Measurements from ENCODE around the gene CERS5.
A peak's percentile ranks its signal among the peaks of the same experiment; 100 is the strongest.
"Not testable (repeated sequence)": the region's sequence is repeated elsewhere in the genome, so short reads cannot be mapped to it uniquely, and the experiment has no call there.

The CERS5 gene

DNA sequence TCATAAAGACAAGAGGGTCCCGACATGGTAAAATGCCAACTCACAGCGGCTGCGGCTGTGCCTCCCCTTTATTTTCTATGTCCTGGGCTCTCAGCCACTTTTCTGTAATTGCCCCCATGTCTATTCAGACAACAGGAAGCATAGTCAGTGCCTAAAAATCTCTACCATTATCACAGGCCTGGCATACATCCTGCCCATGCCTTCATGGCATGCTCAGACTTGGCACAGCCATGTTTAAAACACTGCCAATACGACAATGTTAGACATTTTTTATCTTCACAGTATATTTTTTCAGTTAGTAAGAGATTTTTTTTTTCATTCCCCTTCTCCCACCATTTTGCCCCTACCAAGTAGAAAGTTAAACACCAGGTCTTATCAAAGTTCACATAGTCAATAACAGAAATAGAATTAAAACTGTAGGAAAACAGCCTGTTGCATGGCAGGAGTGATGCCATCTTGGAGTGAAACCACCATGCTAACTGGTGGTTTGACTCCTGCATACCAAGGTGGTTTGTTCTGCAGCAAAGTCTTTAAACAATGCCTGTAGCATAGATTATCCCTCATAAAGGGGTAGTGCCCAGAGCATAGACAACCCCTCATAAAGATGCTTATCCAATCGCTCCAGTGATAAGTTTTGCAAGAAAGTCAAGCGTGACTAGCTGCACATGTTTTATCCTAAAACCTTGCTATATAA, 18.9 kb upstream of the CERS5 start:
- no peak for DNase-seq

GRCh38 chr12:50185301-50185895, 18.2 kb upstream of the CERS5 start:
- DNase-seq: no peak

GRCh38 chr12:50184261-50184660, 17.1 kb upstream of the CERS5 start:
- DNase-seq: no peak

DNA sequence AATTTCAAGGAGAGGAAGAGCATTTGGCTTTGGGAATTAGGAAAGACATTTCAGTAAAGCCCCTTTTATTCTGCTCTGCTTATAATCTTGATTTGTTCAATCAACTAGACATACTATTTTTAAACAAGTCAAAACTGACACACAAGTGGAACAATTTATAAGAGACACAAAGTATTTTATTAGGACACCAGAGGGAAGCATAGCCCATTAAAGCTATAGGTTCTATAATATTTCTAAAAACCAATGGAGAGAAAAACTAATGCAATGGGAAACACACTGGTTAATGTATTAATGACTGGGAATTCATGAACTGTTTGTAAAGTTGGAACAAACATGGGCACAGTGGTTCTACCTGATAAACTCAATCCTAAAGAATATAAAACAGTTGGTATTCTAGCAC, 15.3 kb upstream of the CERS5 start:
- no peak for DNase-seq

DNA sequence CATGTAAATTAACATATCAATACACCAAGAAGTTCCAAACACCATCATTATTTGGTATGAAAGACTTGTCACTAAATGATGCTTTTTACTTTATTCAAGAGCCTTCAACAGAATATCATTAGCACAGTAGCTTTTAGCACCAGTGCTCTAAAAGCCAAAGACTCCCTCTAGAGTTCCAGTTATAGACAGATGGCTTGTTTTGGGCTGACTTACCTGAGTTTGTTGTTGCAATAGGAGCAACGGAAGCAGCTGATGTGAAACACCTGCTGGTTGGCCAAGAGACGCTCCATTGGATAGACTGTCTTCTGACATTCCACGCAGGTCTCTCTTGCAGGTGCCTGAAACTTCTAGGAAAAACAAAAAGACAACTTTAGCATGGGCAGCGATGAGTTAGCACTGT, 14.5 kb upstream of the CERS5 start:
- no peak for DNase-seq

- no peak for DNase-seq
These were observed 8.5 kb upstream of the CERS5 start for GRCh38 chr12:50175716-50176026.

DNA sequence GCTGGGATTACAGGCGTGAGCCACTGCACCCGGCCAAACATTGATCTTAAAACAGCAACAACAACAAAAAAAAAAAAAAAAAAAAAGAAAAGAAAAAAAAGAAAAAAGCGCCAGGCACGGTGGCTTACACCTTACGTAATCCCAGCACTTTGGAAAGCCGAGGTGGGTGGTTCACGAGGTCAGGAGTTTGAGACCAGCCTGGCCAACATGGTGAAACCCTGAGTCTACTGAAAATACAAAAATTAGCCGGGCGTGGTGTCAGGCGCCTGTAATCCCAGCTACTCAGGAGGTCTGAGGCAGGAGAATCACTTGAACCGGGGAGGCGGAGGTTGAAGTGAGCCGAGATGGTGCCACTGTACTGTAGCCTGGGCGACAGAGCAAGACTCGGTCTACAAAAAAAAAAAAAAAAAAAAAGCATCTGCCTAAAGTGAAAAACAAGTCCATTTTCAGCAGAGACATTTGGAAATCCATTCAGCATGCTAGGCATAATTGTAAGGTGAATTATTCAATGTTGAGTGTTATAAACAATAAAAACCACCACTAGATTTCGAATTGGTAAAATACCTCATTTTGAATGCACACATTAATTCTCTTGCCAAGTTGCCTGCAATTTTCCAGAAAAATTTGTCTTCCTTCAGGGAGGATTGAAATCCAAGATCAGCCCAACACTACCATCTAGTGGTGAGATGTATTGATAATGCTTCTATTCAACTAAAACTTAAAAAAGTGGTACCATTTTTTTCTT, 8.0 kb upstream of the CERS5 start:
- peak; percentile 45 for DNase-seq

DNA sequence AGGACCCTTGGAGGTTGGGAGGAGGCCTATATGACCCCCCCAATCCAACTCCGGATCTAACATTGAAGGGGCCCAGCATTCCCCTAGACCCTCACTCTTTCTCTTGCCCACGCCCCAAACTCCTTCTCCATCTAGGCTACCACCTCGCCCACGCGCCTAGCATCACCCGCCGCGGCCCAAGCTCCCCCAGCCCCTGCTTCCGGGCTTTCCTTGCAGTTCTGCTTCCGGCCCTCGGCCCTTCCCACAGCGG, 445 bp downstream of the CERS5 start:
- DNase-seq: peak; percentile 28

- DNase-seq: no peak
These were observed 2.2 kb downstream of the CERS5 start for GRCh38 chr12:50164963-50165362.

DNA sequence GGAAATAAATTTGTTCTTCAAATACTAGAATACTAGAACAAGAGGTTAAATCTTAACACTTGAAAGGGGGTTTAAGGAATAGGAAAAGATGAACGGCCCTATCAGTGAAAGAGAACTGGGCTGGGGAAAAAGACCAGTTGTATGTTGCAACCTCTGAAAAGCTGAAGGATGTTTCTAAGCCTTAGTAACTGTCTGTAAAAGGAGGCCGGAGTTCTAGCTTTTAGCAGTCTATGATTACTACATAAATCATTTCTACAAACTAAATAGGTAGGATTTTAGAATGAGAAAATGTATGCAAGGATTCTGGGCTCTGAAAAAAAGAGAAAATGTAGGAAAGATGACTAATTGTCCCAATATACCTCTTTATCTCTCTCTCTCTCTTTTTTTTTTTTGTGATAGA, 4.9 kb downstream of the CERS5 start:
- peak; percentile 60 for DNase-seq

DNA sequence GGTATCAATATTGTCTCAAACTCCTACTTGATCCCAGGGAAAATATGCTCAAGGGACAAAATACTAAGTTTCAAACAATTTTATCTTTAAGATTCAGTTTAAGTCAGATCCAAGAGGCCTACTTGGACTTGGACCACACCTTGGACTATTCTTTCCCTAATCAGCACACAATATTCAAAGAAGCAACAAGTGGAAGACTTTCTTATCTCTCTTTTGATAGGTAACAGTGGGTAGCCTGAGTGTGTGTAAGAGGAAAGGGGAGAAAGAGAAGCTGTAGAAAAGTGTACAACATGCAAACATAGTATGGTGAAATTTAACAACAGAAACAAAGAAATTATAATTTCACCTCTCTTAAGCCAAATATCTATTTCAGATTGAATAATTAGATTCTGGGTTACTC, 6.5 kb downstream of the CERS5 start:
- DNase-seq: no peak

DNA sequence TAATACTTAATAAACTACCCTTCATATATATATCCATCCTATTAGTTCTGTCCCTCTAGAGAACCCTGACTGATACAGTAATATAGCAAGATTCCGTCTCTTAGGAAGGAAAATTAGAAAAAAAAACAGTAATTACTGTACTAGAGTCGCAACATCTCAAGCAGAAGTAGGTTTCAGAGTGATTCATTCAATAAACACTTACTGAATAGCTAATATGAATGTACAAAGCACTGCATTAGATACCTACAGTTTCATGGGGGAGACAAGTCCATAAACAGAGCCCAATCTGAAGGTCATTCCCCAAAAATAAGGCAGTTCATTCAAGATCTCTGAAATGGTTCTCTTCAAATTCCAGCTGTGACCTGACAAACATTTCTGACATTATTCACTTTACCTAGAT, 9.9 kb downstream of the CERS5 start:
- no peak for DNase-seq

DNA sequence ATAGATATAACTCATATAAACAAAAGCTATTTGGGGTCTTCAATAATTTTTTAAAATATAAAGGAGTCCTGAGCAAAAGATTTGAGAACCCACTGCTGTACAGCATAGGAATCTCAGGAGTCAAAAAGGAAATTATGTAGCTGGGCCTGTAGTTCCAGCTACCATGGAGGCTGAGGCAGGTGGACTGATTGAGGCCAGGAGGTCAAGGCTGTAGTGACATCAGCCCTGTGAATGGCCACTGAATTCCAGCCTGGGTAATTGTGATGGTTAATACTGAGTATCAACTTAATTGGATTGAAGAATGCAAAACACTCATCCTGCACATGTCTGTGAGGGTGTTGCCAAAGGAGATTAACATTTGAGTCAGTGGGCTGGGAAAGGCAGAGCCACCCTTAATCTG, 10.5 kb downstream of the CERS5 start:
- no peak for DNase-seq

DNA sequence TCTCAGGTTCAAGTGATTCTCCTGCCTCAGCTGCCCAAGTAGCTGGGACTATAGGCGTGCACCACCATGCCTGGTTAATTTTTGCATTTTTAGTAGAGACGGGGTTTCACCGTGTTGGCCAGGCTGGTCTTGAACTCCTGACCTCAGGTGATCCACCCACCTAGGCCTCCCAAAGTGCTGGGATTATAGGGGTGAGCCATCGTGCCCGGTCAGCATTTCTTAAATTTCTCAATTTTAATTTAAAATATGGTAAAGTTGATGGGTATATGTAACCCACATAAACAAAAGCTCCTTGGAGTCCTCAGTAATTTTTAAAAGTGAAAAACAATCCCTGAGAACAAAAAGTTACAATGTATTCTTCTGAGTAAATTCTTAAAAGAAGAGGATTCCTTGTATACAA, 12.2 kb downstream of the CERS5 start:
- not testable (repeated sequence) for DNase-seq

GRCh38 chr12:50151047-50151687, 16.0 kb downstream of the CERS5 start:
- no peak for DNase-seq

- no peak for DNase-seq
These were observed 17.9 kb downstream of the CERS5 start for GRCh38 chr12:50149311-50149710.

DNA sequence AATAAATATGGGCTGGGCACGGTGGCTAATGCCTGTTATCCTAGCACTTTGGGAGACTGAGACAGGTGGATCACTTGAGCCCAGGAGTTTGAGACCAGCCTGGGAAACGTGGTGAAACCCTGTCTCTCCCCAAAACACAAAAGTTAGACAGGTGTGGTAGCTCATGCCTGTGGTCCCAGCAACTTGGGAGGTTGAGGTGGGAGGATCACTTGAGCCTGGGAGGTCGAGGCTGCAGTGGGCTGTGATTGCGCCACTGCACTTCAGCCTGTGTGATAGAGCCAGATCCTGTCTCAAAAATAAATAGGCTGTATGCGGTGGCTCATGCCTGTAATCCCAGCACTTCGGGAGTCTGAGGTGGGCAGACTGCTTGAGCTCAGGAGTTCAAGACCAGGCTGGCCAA, 19.2 kb downstream of the CERS5 start:
- not testable (repeated sequence) for DNase-seq

DNA sequence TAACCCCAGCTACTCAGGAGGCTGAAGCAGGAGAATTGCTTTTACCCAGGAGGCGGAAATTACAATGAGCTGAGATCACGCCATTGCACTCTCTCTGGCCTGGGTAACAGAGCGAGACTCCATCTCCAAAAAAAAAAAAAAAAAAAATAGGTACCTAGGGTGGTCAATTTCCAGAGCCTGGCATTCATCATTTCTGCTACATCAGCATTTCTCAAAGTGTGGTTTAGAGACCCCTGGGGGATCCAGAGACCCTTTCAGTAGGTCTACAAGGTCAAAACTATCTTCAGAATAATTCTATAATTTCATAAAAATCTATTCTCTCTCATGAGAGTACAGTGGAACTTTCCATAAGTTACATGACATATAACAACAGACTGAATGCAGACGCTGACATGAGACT, 19.9 kb downstream of the CERS5 start:
- no peak for DNase-seq

DNA sequence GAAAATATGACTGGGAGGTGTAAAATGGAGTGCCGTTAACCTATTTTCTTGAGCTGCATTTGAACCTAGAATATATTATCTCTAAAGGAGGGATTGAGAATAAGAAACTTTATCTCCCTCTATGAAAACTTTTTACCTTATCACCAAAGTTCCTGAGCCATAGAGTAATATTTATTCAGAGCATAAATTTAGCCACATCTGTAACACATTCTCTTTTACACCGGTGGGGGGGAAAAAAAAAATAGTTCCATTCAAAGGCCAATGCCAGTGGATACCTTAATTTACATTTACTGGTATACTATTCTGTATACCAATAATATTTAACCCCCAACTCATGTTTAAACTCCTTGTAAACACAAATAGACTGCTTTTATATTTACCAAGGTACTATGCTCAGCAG, 21.7 kb downstream of the CERS5 start:
- no peak for DNase-seq

- no peak for DNase-seq
These were observed 24.2 kb downstream of the CERS5 start for GRCh38 chr12:50142993-50143392.

DNA sequence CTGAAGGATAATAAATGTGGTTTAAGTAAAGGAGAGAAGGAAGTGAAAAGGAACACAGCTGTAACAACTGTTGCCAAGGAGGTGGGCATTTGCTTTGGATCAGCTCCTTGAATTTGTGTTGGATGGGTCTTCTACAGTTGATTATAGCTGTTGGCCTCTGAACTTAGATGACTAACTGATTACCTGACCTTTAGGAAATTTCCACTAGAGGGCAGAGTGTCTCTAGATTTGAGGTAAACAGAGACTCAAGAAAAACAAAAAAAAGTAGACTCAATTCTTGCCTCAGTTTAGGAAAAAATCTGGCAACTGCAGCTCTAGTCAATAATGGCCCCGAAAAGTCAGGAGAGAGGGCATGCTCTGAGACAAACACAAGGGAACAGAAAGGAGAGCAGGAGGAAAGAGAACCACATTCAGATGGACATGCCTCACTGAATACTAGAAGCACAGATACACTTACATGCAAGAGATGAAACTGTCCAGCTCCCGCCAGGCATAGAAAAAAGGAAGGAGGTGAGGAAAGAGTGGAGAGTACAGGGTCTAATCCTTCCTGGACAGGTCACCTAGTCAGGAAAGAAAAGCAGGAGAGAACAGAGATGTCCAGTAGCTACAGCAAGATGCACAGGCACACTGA, 34.5 kb downstream of the CERS5 start:
- DNase-seq: peak; percentile 27

DNA sequence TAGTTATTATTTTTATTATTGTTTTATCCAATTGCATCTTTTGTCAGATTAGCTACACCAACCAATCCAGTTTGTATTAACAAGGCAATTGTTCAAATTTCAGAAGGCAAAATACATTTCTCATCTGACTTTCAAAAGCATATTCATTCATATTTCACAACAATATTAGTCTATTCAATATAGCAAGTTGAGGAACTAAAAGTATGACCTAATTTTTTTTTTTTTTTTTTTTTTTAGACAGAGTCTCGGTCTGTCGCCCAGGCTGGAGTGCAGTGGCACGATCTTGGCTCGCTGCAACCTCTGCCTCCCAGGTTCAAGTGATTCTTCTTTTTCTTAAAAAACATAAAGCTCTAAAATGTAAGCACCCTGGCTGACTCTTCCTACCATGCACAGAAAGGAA, 37.9 kb downstream of the CERS5 start:
- DNase-seq: peak; percentile 43

GRCh38 chr12:50127546-50127945, 39.6 kb downstream of the CERS5 start:
- DNase-seq: no peak

DNA sequence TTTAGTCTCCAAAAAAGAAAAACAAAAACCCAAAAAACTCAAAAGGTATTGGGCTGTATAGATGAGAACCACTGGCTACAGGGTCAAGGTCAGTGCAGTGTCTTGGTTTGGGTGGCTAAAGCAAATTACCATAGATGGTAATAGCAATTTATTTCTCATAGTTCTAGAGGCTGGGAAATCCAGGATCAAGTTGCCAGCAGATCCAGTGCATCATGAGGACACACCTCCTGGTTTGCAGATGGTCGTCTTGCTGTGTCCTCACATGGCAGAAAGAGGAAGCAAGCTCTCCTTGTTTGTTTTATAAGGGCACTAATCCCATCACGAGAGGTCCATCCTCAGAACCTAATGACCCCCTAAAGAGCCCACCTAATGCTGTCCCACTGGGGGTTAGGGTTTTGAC, 44.0 kb downstream of the CERS5 start:
- peak; percentile 39 for DNase-seq
